ENCODE data around the gene CFH.
A peak's percentile ranks its signal among the peaks of the same experiment; 100 is the strongest.
"Not testable (repeated sequence)": the region's sequence is repeated elsewhere in the genome, so short reads cannot be mapped to it uniquely, and the experiment has no call there.

CFH gene

GRCh38 chr1:196773713-196774112 is 121.9 kb downstream of the CFH start:
- DNase-seq = no peak

GRCh38 chr1:196774175-196774574 is 122.3 kb downstream of the CFH start:
- DNase-seq = no peak

GRCh38 chr1:196774603-196775002 is 122.8 kb downstream of the CFH start, which contains the start of gene CFHR3:
Gene CFHR3, plus strand, starts transcription at chr1:196774840. Its CDS starts 47 bp downstream, at chr1:196774887.
- DNase-seq = no peak

- no peak for DNase-seq
Observed at GRCh38 chr1:196777603-196778002, 125.8 kb downstream of the CFH start.

GRCh38 chr1:196779093-196779492 is 127.2 kb downstream of the CFH start:
- DNase-seq = peak; percentile 10

GRCh38 chr1:196791252-196791651 is 139.4 kb downstream of the CFH start:
- DNase-seq = not testable (repeated sequence)

- peak; percentile 97 for DNase-seq
Observed at GRCh38 chr1:196794103-196794502, 142.3 kb downstream of the CFH start.
